ENCODE data around the gene CEP63. TPM values are rescaled to one million over a fixed set of nuclear protein-coding genes. Genes with fewer than 3 reads are reported as not detected.

The CEP63 gene
- total and polyA plus RNA-seq, 2 of the 8 experiments (the other 6 are each of a cell fraction or from before 2014, with no cell fraction given) = 5.3 to 18.2 TPM

DNA sequence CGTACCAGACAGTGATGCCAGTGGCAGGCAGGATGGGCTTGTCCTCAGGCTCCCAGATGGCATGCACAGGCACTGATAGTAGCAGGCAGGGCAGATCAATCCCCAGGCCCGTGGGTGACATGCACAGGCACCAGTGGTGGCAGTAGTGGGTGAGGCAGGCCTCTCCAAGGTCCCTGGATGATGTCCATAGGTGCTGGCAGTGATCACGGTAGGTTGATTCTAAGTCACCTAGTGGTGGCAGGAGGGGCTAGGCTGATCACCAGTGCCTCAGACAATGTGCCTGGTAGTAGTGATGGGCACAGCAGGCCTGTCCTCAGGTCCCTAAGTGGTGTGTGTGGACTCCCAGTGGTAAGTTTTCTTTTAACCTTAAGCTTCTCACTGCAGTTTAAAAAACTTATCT lies 19.6 kb downstream of the CEP63 start:
- no peaks in the 10 kb centered on the region for H3K4me1 ChIP-seq (replicated peaks in 1 of 4; ENCODE audit: control insufficient read depth in 3 of 4, insufficient read depth in 4 of 4, low read length in 3 of 4)
- H3K27ac ChIP-seq (ENCODE audit: low read depth, low read length) = 0 out of 2 replicates have a peak overlapping the region, but pooled peaks have one; percentile 27
- H3K79me1 ChIP-seq (ENCODE audit: low read depth, low read length) = peaks cover 5% of the 10 kb centered on the region; the same call in 1 of the 2 replicates
- H4K8ac ChIP-seq (ENCODE audit: extremely low read depth, insufficient read depth, low read length) = no peak overlapping the region
- no peak for TF ChIP-seq KDM5A (IDR thresholded peaks at IDR 0.05; ENCODE audit: low read length)
- H2BK5ac ChIP-seq (ENCODE audit: low read depth, low read length) = no peak overlapping the region
- H4K5ac ChIP-seq (ENCODE audit: insufficient read length, low read depth, low read length) = no peak overlapping the region
- no peak overlapping the region for H3K9ac ChIP-seq (replicated peaks in 1 of 4; ENCODE audit: extremely low read depth in 1 of 4, low read depth in 3 of 4, low read length in 3 of 4)
- ChIA-PET CTCF (ENCODE audit: partially characterized antibody) (interaction anchor here (0.8 to 1.6 kb wide), 5 partner anchors 11 to 28 kb away, joined by 3 to 7 read pairs (median 4); no protein-coding TSS in a partner anchor), POLR2A (ENCODE audit: partially characterized antibody) (interaction anchor here (1.3 kb wide), 1 partner anchor 20 kb away, joined by 5 read pairs; the partner anchor contains the start of genes ANAPC13 and CEP63)
- DNase-seq (ENCODE audit: low read depth in 1 of 2, low spot score in 2 of 2) = no peak
- no peak overlapping the region for H2AK5ac ChIP-seq (ENCODE audit: low read depth, low read length)
- H3K23ac ChIP-seq (ENCODE audit: insufficient read length) = no peak overlapping the region
- no peak overlapping the region for H3K56ac ChIP-seq (replicated peaks; ENCODE audit: insufficient read length, low read depth, low read length)
- no peak overlapping the region for H3K4me3 ChIP-seq (ENCODE audit: extremely low read depth in 1 of 4, insufficient read depth in 2 of 4, low read depth in 3 of 4, low read length in 4 of 4)
- no peak overlapping the region for H2BK12ac ChIP-seq (ENCODE audit: low read depth, low read length)
- FAIRE-seq = no peak
- no peak overlapping the region for H2AFZ ChIP-seq (ENCODE audit: low read length)
- H2BK20ac ChIP-seq (ENCODE audit: low read length) = no peak overlapping the region
- no peaks in the 10 kb centered on the region for H3K27me3 ChIP-seq (replicated peaks in 1 of 4; ENCODE audit: control insufficient read depth in 3 of 4, extremely low read depth in 1 of 4, insufficient read depth in 3 of 4, low read length in 3 of 4)
- no peak overlapping the region for H3K4me2 ChIP-seq (ENCODE audit: insufficient read depth in 1 of 2, low read depth in 2 of 2, low read length in 2 of 2)
- H3K23me2 ChIP-seq (ENCODE audit: low read depth, low read length) = no peaks in the 10 kb centered on the region
- H3K18ac ChIP-seq (ENCODE audit: extremely low read depth, low read length) = no peak overlapping the region
- H3K9me3 ChIP-seq (ENCODE audit: insufficient read depth in 2 of 2, low read depth in 1 of 2, low read length in 1 of 2) = no peaks in the 10 kb centered on the region
- no peak overlapping the region for H3K14ac ChIP-seq (ENCODE audit: insufficient read length)
- no peak overlapping the region for H2BK120ac ChIP-seq (replicated peaks; ENCODE audit: low read depth, low read length)
- H3K4ac ChIP-seq (replicated peaks; ENCODE audit: insufficient read length, low read depth, low read length) = no peak overlapping the region
- peaks cover 0 to 10% of the 10 kb centered on the region in 2 experiments; a peak in 1 of 4 replicates for H3K79me2 ChIP-seq (ENCODE audit: control insufficient read depth in 1 of 2, insufficient read depth in 2 of 2, low read length in 2 of 2)
- no peak overlapping the region for H2BK15ac ChIP-seq (ENCODE audit: low read length)
- 61% methylated on average over 3 of the region's 3 CpGs; no CpG with 5 or more reads in 1 of the 2 experiments for WGBS, 2 experiments (ENCODE audit: extremely low coverage in 1 of 2, insufficient coverage in 1 of 2, insufficient read length in 1 of 2, insufficient replicate concordance in 2 of 2, low coverage in 1 of 2, low lambda C conversion rate in 2 of 2, missing lambda C conversion rate in 1 of 2)
- no peak overlapping the region for H4K91ac ChIP-seq (replicated peaks; ENCODE audit: insufficient read length, low read length)
- peaks cover 0 to 4% of the 10 kb centered on the region in 2 experiments for H4K20me1 ChIP-seq (replicated peaks in 1 of 2; ENCODE audit: control insufficient read depth in 1 of 2, insufficient read depth in 2 of 2, low read length in 2 of 2)
- H3K36me3 ChIP-seq (ENCODE audit: control insufficient read depth in 2 of 4, insufficient read depth in 4 of 4, low read length in 3 of 4) = no peaks in the 10 kb centered on the region; a peak in 1 of 8 replicates

Data from H1 (cell line).